GM23338 (cell line): ENCODE measurements around the gene FHIT.

ENCODE experiments used
- CREB1 ChIP-seq: fragments of 250-450 bp; sonication (Bioruptor Pico); IDR thresholded peaks from 2 replicates; pipeline ENCODE4 v1.5.0; 2020; ENCODE audit warnings: low read depth, mild to moderate bottlenecking, moderate library complexity
- EZH2 ChIP-seq: fragments of 200-600 bp; sonication (generic); IDR thresholded peaks from one replicate; pipeline ENCODE4 v1.8.0; 2017; ENCODE audit warnings: antibody characterized with exemption, mild to moderate bottlenecking, low read depth; ENCODE audit not compliant: unreplicated experiment
- EZH2phosphoT487 ChIP-seq: fragments of 200-600 bp; sonication (generic); IDR thresholded peaks from one replicate; pipeline ENCODE4 v1.8.1; 2018; ENCODE audit warnings: antibody characterized with exemption; ENCODE audit not compliant: unreplicated experiment
- JUNB ChIP-seq: IDR thresholded peaks from one replicate; pipeline ENCODE4 v1.6.1; 2016; ENCODE audit warnings: antibody characterized with exemption; ENCODE audit not compliant: unreplicated experiment
- NANOG ChIP-seq: IDR thresholded peaks from 2 replicates; pipeline ENCODE4 v1.6.1; 2016; ENCODE audit warnings: antibody characterized with exemption, borderline replicate concordance
- POLR2AphosphoS5 ChIP-seq: IDR thresholded peaks from 2 replicates; pipeline ENCODE4 v1.6.1; 2016; ENCODE audit warnings: antibody characterized with exemption, low read depth
- STAT1 ChIP-seq: IDR thresholded peaks from one replicate; pipeline ENCODE4 v1.6.1; 2016; ENCODE audit warnings: antibody characterized with exemption; ENCODE audit not compliant: unreplicated experiment
- ZNF114 ChIP-seq: fragments of 250-450 bp; sonication (Bioruptor Pico); IDR thresholded peaks from 2 replicates; pipeline ENCODE4 v1.5.0; 2020; ENCODE audit warnings: mild to moderate bottlenecking, moderate library complexity
- ZNF331 ChIP-seq: fragments of 250-450 bp; sonication (Bioruptor Pico); IDR thresholded peaks from 2 replicates; pipeline ENCODE4 v1.5.0; 2020; ENCODE audit warnings: low read depth, mild to moderate bottlenecking, moderate library complexity
- TF ChIP-seq, protein P1 (sequence below), 2 experiments: fragments of 200-600 bp in 1 of 2; sonication (generic) in 1 of 2; conservative IDR thresholded peaks; 2 replicates each; pipeline versions ENCODE4 v1.5.1 to v1.6.1; 2016 to 2017; ENCODE audit warnings: antibody characterized with exemption in 2 of 2, low read depth in 2 of 2, mild to moderate bottlenecking in 2 of 2, moderate library complexity in 1 of 2
- TF ChIP-seq, protein P2 (sequence below): IDR thresholded peaks from one replicate; pipeline ENCODE4 v1.6.1; 2018; ENCODE audit warnings: antibody characterized with exemption; ENCODE audit not compliant: unreplicated experiment

DNA sequence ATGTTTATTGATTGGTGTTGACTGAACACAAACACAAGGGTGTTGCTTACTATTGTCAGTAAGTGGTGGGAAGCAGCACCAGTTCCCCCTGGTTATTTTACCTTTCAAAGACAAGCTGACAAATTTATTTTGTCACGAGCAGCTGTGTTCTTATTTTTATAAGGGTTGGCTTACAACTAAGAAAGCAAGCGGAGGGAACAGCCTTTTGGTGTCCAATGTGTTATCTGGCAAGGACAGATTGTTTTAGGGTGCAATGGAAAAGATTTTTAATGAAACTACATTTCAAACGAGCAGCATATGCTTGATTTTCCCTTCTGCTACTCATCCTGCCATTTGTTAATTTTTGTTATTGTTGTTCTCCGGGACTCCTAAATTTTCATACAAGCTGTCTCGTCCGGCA lies 1280.9 kb downstream of the FHIT start:
- TF ChIP-seq, protein P1, sequence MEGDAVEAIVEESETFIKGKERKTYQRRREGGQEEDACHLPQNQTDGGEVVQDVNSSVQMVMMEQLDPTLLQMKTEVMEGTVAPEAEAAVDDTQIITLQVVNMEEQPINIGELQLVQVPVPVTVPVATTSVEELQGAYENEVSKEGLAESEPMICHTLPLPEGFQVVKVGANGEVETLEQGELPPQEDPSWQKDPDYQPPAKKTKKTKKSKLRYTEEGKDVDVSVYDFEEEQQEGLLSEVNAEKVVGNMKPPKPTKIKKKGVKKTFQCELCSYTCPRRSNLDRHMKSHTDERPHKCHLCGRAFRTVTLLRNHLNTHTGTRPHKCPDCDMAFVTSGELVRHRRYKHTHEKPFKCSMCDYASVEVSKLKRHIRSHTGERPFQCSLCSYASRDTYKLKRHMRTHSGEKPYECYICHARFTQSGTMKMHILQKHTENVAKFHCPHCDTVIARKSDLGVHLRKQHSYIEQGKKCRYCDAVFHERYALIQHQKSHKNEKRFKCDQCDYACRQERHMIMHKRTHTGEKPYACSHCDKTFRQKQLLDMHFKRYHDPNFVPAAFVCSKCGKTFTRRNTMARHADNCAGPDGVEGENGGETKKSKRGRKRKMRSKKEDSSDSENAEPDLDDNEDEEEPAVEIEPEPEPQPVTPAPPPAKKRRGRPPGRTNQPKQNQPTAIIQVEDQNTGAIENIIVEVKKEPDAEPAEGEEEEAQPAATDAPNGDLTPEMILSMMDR (conservative IDR thresholded peaks at IDR 0.05; ENCODE audit: low read depth in 2 of 2), result no peak
- TF ChIP-seq EZH2 (no peak), CREB1 (CRISPR knock-in tag) (no peak), NANOG (no peak), STAT1 (no peak), POLR2AphosphoS5 (no peak), EZH2phosphoT487 (no peak), JUNB (no peak), ZNF114 (CRISPR knock-in tag) (no peak), ZNF331 (CRISPR knock-in tag) (no peak)
- TF ChIP-seq, protein P2, sequence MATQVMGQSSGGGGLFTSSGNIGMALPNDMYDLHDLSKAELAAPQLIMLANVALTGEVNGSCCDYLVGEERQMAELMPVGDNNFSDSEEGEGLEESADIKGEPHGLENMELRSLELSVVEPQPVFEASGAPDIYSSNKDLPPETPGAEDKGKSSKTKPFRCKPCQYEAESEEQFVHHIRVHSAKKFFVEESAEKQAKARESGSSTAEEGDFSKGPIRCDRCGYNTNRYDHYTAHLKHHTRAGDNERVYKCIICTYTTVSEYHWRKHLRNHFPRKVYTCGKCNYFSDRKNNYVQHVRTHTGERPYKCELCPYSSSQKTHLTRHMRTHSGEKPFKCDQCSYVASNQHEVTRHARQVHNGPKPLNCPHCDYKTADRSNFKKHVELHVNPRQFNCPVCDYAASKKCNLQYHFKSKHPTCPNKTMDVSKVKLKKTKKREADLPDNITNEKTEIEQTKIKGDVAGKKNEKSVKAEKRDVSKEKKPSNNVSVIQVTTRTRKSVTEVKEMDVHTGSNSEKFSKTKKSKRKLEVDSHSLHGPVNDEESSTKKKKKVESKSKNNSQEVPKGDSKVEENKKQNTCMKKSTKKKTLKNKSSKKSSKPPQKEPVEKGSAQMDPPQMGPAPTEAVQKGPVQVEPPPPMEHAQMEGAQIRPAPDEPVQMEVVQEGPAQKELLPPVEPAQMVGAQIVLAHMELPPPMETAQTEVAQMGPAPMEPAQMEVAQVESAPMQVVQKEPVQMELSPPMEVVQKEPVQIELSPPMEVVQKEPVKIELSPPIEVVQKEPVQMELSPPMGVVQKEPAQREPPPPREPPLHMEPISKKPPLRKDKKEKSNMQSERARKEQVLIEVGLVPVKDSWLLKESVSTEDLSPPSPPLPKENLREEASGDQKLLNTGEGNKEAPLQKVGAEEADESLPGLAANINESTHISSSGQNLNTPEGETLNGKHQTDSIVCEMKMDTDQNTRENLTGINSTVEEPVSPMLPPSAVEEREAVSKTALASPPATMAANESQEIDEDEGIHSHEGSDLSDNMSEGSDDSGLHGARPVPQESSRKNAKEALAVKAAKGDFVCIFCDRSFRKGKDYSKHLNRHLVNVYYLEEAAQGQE, result no peak
